NCI-H128 (cell line): ENCODE results near the gene MMS22L.

Source experiments
- DNase-seq: peaks from one replicate; lab custom pipeline; 2025; ENCODE audit not compliant: unreplicated experiment; lab: John Stamatoyannopoulos, UW

MMS22L gene

GRCh38 chr6:97150932-97151331 is 132.1 kb downstream of the MMS22L start:
- DNase-seq = no peak

- no peak for DNase-seq
Measured at GRCh38 chr6:97147421-97147820, 135.6 kb downstream of the MMS22L start.

GRCh38 chr6:97145691-97146090 is 137.3 kb downstream of the MMS22L start:
- no peak for DNase-seq

- no peak for DNase-seq
Measured at GRCh38 chr6:97141756-97142155, 141.3 kb downstream of the MMS22L start.

- no peak for DNase-seq
Measured at GRCh38 chr6:97138581-97138980, 144.4 kb downstream of the MMS22L start.

GRCh38 chr6:97136626-97137358 is 146.2 kb downstream of the MMS22L start:
- no peak for DNase-seq

GRCh38 chr6:97133067-97133466 is 149.9 kb downstream of the MMS22L start:
- DNase-seq = no peak

GRCh38 chr6:97129106-97129505 is 153.9 kb downstream of the MMS22L start:
- no peak for DNase-seq

GRCh38 chr6:97128507-97128906 is 154.5 kb downstream of the MMS22L start:
- no peak for DNase-seq

GRCh38 chr6:97123652-97124051 is 159.4 kb downstream of the MMS22L start:
- no peak for DNase-seq

GRCh38 chr6:97123112-97123511 is 159.9 kb downstream of the MMS22L start:
- no peak for DNase-seq

GRCh38 chr6:97120511-97120910 is 162.5 kb downstream of the MMS22L start:
- DNase-seq = no peak

- no peak for DNase-seq
Measured at GRCh38 chr6:97114645-97115044, 168.4 kb downstream of the MMS22L start.

- DNase-seq = no peak
Measured at GRCh38 chr6:97113170-97113569, 169.8 kb downstream of the MMS22L start.

GRCh38 chr6:97111243-97111642 is 171.8 kb downstream of the MMS22L start:
- DNase-seq = no peak

- DNase-seq = no peak
Measured at GRCh38 chr6:97110626-97111025, 172.4 kb downstream of the MMS22L start.

- no peak for DNase-seq
Measured at GRCh38 chr6:97110149-97110548, 172.9 kb downstream of the MMS22L start.

GRCh38 chr6:97109444-97109843 is 173.6 kb downstream of the MMS22L start:
- no peak for DNase-seq

GRCh38 chr6:97102145-97102790 is 180.7 kb downstream of the MMS22L start:
- DNase-seq = no peak

GRCh38 chr6:97100696-97101095 is 182.3 kb downstream of the MMS22L start:
- no peak for DNase-seq

GRCh38 chr6:97097068-97098047 is 185.7 kb downstream of the MMS22L start:
- DNase-seq = no peak
